Heart left ventricle (tissue), 16 donors: ENCODE results near the gene SH3TC2. TPM values are rescaled to one million over a fixed set of nuclear protein-coding genes. Genes with fewer than 3 reads are reported as not detected.
A peak's percentile ranks its signal among the peaks of the same experiment; 100 is the strongest.

Experiments used
- ATAC-seq, 4 donors: fragments of 200-7000 bp; cut with Tn5 transposase; one replicate each; pipeline ENCODE4 v1.9.1; 2020 to 2022; ENCODE audit warnings: moderate library complexity in 4 of 4, mild to moderate bottlenecking in 3 of 4, moderate number of reproducible peaks in 1 of 4
- DNase-seq, 5 donors: peaks; one replicate each; pipeline ENCODE4 v3.0.0-alpha.2; 2020
- H3K27ac ChIP-seq, 12 donors: fragments of 200-600 bp; sonication (generic) in 4 of 12; one replicate each; pipeline versions ENCODE4 v1.5.0 to v1.8.0; 2016 to 2022; ENCODE audit warnings: mild to moderate bottlenecking in 2 of 12
- H3K27me3 ChIP-seq, 9 donors: fragments of 200-600 bp; sonication (generic) in 2 of 9; one replicate each; pipeline versions ENCODE4 v1.5.1 to v1.8.0; 2016 to 2022; ENCODE audit warnings: mild to moderate bottlenecking in 3 of 9
- H3K36me3 ChIP-seq, 9 donors: fragments of 200-600 bp; sonication (generic) in 2 of 9; one replicate each; pipeline versions ENCODE4 v1.5.0 to v1.8.0; 2018 to 2022; ENCODE audit warnings: mild to moderate bottlenecking in 2 of 9
- H3K4me1 ChIP-seq, 12 donors: fragments of 200-600 bp; sonication (generic) in 4 of 12; one replicate each; pipeline versions ENCODE4 v1.5.0 to v1.8.0; 2016 to 2022; ENCODE audit warnings: mild to moderate bottlenecking in 3 of 12
- H3K4me3 ChIP-seq, 12 donors: fragments of 200-600 bp; sonication (generic) in 4 of 12; one replicate each; pipeline versions ENCODE4 v1.5.0 to v1.8.0; 2017 to 2022; ENCODE audit warnings: mild to moderate bottlenecking in 9 of 12, moderate library complexity in 4 of 12
- H3K9me3 ChIP-seq, 12 donors: fragments of 200-600 bp; sonication (generic) in 4 of 12; one replicate each; pipeline versions ENCODE4 v1.5.0 to v1.8.0; 2016 to 2022; ENCODE audit warnings: mild to moderate bottlenecking in 1 of 12
- CTCF ChIP-seq, 12 donors: fragments of 200-600 bp; sonication (generic) in 4 of 12; IDR thresholded peaks; one replicate each; pipeline versions ENCODE4 v1.5.0 to v1.8.0; 2018 to 2022; ENCODE audit warnings: antibody characterized with exemption in 12 of 12, mild to moderate bottlenecking in 5 of 12
- POLR2A ChIP-seq, 2 donors: fragments of 450-650 bp; IDR thresholded peaks; one replicate each; pipeline ENCODE4 v1.6.1; 2017; ENCODE audit warnings: antibody characterized with exemption in 2 of 2, mild to moderate bottlenecking in 2 of 2, moderate library complexity in 2 of 2
- WGBS, 4 donors: extraction: QIAGEN DNeasy Blood & Tissue Kit in 2 of 4; methylation state at CpG; one replicate each; pipeline versions ENCODE4 v1.1.5 to v1.1.7; 2013 to 2018; 5-methylcytosine and 5-hydroxymethylcytosine counted together
- intact Hi-C, 10 donors: fragments of 100-400 bp; cut with DNase I; formaldehyde crosslinking; loops; one replicate each; pipeline versions ENCODE4 v1.11.1 to v1.14.2; 2022
- polyA plus RNA-seq, 2 donors: library from polyadenylated mRNA; stranded (reverse); fragments of 200-250 nt; gene quantifications; one replicate each; pipeline ENCODE4 v1.2.3, GENCODE V29; 2013
- total RNA-seq, 9 donors: library from RNA; depleted of rRNA in 2 of 9; stranded (reverse); fragments of >200 nt in 2 of 9; fragmentation: NEBNext Ultra II Directional in 3 of 9; extraction: Animal tissue kit (Norgen Biotek cat#: 25700) in 3 of 9; gene quantifications; one replicate each; pipeline versions ENCODE4 v1.1.0 to v1.2.4, GENCODE V29; 2016 to 2023
- donor health status: ischemic (EF 13 %, LVEDD 7.1; RV severe dilation, severe dysfunction).
- donor health status: healthy with polysubstance abuse.
- donor health status: DM: no; HTN: yes; CAD: no.
- donor health status: DM: no; HTN: no; CAD: no.
- donor health status: ischemic (EF 25% LVEDD 6.9; RV normal size, moderate dysfunction).
- donor health status: ischemic (EF 25% LVEDD 5.7; RV mildly dilated, moderate dysfunction).
- donor health status: healthy.
- donor health status: DM: yes; HTN: yes; CAD: no.
- donor health status: ischemic (EF 35%, LVEDD 5.7; RV mildly dilated, moderate dysfunction).
- donor health status: nonischemic (EF 11% LVEDD 7.7; RV severe dilation, severe dysfunction).
- donor health status: DM: yes; HTN: yes; CAD: no.
- donor health status: PGD.
- donor health status: ischemic (EF 29% LVEDD 5.4; RV normal size, mild dysfunction).
- donor health status: nonischemic (EF 23%, LVEDD 6.1; RV moderate dilation, normal function).

SH3TC2 gene
- total and polyA plus RNA-seq, 11 donors, result 1.6 to 12.7 (median 4.0) TPM

- intact Hi-C loops, result no loop called here
- H3K4me3 ChIP-seq, result no peak overlapping the region
- DNase-seq, result no peak
- no peak for ATAC-seq
- no peaks in the 10 kb centered on the region for H3K9me3 ChIP-seq
- WGBS, 4 donors, result 87 to 97% (median 92%) methylated on average over 1 of the region's 1 CpG
- no peaks in the 10 kb centered on the region for H3K27me3 ChIP-seq
- TF ChIP-seq POLR2A (IDR thresholded peaks at IDR 0.05) (no peak), CTCF (IDR thresholded peaks at IDR 0.05) (no peak)
- H3K4me1 ChIP-seq, result peaks cover 0 to 18% (median 7%) of the 10 kb centered on the region in 12 donors
- H3K36me3 ChIP-seq, result peaks cover 0 to 2% (median 0%) of the 10 kb centered on the region in 9 donors
- no peak overlapping the region for H3K27ac ChIP-seq
These were observed 40.7 kb downstream of the SH3TC2 start for GRCh38 chr5:149022200-149022599.

- DNase-seq (no peak), ATAC-seq (no peak)
These were observed 43.2 kb downstream of the SH3TC2 start for GRCh38 chr5:149019679-149020078.

GRCh38 chr5:149018909-149019443 is 43.9 kb downstream of the SH3TC2 start:
- intact Hi-C loops, result no loop called here

More at GRCh38 chr5:149019679-149020078, 43.2 kb downstream of the SH3TC2 start:
- no peak overlapping the region for H3K4me3 ChIP-seq
- intact Hi-C loops, result no loop called here
- H3K9me3 ChIP-seq, result no peaks in the 10 kb centered on the region
- WGBS, 4 donors, result 70 to 77% (median 73%) methylated on average over 4 of the region's 4 CpGs
- no peak for TF ChIP-seq CTCF (IDR thresholded peaks at IDR 0.05)
- TF ChIP-seq POLR2A (IDR thresholded peaks at IDR 0.05), result no peak
- H3K27ac ChIP-seq, result peak overlapping the region in 1 of 12 donors; percentile 26
- H3K27me3 ChIP-seq, result no peaks in the 10 kb centered on the region
- H3K36me3 ChIP-seq, result no peaks in the 10 kb centered on the region
- H3K4me1 ChIP-seq, result peaks cover 0 to 18% (median 6%) of the 10 kb centered on the region in 12 donors

GRCh38 chr5:149017636-149018035 is 45.2 kb downstream of the SH3TC2 start:
- no peak overlapping the region for H3K4me3 ChIP-seq
- intact Hi-C loops, result no loop called here

More at GRCh38 chr5:149018909-149019443, 43.9 kb downstream of the SH3TC2 start:
- Histone ChIP-seq H3K4me3 (no peak overlapping the region), H3K36me3 (no peaks in the 10 kb centered on the region), H3K27ac (no peak overlapping the region), H3K27me3 (no peaks in the 10 kb centered on the region), H3K9me3 (no peaks in the 10 kb centered on the region), H3K4me1 (peaks cover 0 to 14% (median under 1%) of the 10 kb centered on the region in 12 donors)
- WGBS, 4 donors, result 44 to 64% (median 49%) methylated on average over 2 of the region's 2 CpGs
- ATAC-seq (peak in 1 of 4 donors; percentile 81), DNase-seq (no peak)
- TF ChIP-seq CTCF (IDR thresholded peaks at IDR 0.05) (no peak), POLR2A (IDR thresholded peaks at IDR 0.05) (no peak)

More at GRCh38 chr5:149017636-149018035, 45.2 kb downstream of the SH3TC2 start:
- DNase-seq (no peak), ATAC-seq (no peak)
- Histone ChIP-seq H3K9me3 (no peaks in the 10 kb centered on the region), H3K27ac (no peak overlapping the region), H3K36me3 (no peaks in the 10 kb centered on the region), H3K27me3 (no peaks in the 10 kb centered on the region), H3K4me1 (peaks cover 0 to 13% (median 0%) of the 10 kb centered on the region in 12 donors)
- TF ChIP-seq CTCF (IDR thresholded peaks at IDR 0.05) (no peak), POLR2A (IDR thresholded peaks at IDR 0.05) (no peak)
- WGBS, 4 donors, result 91 to 97% (median 96%) methylated on average over 1 of the region's 1 CpG
